HuH-7.5 (cell line): ENCODE measurements around the gene SMIM36.
"Not testable (repeated sequence)": the region's sequence is repeated elsewhere in the genome, so short reads cannot be mapped to it uniquely, and the experiment has no call there.

Experiments used
- DNase-seq: peaks from one replicate; pipeline ENCODE4 v3.0.0; 2011; ENCODE audit warnings: low spot score

Gene SMIM36

DNA sequence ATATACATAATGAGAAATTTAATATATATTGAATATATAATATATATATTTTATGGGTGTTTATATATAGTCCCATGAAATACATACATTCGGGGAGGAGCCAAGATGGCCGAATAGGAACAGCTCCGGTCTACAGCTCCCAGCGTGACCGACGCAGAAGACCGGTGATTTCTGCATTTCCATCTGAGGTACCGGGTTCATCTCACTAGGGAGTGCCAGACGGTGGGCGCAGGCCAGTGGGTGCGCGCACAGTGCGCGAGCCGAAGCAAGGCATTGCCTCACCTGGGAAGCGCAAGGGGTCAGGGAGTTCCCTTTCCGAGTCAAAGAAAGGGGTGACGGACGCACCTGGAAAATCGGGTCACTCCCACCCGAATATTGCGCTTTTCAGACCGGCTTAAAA, 9.6 kb downstream of the SMIM36 start:
- DNase-seq, result not testable (repeated sequence)

DNA sequence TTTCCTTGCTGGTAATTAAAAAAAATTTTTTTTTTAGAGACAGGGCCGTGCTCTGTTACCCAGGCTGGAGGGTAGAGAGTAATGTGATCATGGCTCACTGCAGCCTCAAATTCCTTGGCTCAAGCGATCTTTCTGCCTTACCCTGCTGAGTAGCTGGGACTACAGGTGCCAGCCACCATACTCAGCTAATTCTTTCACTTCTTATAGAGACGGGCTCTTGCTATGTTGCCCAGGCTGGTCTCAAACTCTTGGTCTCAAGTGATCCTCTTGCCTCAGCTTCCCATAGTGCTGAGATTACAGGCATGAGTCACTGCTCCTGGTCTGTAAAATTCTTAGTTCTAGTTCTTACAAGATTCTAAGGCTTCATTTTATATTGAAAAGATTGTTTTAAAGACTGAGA, 11.1 kb downstream of the SMIM36 start:
- DNase-seq, result no peak

DNA sequence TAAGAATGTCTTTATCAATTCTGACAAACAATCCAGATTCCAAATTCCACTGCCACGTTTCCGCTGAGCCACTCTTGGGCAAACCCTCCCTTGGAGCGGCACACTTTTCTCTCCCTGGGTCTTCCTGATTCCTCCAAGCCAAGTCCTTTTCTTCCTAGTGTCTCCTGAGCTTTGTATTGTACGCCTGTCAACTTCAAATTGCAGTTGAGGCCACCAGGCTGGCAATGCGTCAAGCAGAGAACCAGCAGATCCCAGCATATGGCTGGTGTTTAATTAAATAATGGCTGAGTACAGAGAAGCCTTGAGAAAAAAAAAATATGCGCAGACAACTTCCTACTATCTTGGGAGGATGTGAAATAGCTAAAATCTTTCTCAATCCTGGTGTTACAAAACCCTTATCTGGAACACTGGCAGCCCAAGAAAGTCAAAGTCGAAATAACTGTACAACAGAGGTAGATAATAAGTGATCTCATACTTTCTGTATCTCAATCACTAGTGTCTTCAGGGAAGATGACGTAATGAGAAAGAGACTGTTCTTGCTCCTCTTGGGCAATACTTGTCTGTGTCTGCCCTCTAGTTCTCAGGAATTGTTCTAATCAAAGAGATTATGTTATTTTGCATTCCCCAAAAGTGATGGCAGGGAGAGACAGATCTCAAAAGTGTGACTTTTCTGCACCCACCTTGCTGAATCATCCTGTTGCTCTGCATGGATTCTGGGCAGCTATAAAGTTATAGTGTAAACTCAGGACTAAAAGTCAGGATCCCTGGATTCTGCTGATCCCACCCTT, 15.0 kb downstream of the SMIM36 start:
- DNase-seq, result no peak

DNA sequence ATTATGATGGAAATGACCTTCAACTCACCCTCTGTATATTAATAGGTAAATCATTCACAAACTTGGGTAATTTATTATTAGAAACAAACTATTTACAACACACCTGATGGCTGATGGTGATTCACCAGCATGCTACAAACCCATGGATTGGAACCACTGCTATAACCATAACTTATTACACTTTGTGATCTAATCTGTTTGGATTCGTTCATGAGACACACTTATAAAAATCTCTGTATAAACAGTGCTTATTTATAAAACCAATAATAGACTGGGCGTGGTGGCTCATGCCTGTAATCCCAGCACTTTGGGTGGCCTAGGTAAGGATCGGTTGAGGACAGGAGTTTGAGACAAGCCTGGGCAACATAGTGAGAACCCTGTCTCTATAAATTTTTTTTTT, 16.0 kb downstream of the SMIM36 start:
- no peak for DNase-seq

DNA sequence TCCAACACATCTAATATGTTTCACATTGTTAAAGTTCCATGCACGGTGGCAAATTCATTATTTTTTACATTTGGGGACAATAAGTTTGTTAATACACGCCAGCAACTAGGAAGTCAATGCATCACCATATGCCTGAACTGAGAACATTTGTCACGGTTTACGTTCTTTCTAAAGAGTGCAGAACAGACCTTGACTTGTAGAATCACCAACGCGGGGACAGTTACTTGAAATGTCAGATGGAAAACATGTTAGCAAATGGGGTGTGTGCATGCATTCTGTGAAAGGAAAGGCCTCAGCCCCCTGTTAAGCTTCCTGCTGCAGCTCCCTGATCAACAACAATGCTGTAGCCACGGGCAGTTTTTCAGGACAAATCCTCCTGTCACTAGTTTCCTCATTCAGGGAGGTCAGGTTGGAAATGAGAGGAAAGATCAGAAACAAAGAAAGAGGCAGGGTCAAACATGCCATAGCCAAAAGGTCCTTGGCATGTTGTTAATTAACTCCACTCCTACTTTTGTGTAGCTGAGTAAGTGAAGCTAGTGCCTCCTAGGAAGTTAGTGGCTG, 18.4 kb downstream of the SMIM36 start:
- no peak for DNase-seq

DNA sequence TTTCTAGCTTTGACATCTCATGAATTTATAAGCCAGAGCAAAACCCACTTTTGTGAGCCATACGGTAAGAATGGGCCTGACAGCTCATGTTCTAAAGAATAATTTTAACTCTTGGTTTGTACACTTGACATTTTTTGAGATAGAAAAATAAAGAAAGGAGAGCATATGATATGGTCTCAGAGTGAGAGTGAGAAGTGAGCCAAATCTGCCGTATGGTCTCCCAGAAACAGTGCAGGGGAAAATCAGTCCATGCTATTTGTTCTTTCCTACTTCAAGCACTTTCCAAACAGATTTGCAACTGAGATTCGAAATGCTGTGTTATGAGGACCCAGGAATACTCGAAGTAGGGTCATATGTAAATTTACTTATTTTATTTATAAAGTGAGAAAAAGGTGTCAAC, 20.9 kb downstream of the SMIM36 start:
- no peak for DNase-seq

DNA sequence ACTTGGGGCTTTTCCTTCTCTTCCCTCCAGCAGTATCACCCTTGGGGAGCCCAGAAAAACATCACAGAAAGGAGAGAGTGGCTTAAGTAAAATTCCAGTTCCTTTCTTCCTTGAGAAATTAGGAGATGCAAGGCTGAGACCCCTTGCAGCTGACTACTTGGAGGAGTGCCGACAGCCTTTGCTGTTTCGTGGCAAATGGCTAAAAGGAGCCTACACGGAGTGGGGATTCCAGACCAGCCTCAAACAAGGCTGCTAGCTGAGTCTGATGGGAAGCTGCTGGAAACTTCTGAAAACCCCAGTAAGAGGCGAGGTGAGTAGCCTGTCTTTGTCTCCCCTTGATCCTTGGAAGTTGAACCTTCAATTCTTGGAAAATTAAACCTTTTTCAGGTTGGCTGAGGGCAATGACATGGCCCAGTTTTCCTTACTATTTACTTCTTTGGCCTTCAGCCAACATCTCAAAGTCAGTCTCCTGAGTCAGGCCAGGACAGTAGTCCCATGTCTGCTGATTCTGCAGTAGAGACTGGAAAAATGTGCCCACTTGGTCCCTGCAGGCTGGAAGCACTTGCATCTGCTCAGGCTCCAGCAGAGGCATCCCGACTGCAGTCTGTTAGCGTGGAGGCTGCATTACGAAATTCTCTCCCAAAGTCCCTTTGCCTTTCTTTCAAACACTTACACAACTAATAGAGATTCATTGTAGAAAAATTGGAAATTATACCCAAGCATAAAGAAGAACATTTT, 23.4 kb downstream of the SMIM36 start:
- DNase-seq, result no peak

DNA sequence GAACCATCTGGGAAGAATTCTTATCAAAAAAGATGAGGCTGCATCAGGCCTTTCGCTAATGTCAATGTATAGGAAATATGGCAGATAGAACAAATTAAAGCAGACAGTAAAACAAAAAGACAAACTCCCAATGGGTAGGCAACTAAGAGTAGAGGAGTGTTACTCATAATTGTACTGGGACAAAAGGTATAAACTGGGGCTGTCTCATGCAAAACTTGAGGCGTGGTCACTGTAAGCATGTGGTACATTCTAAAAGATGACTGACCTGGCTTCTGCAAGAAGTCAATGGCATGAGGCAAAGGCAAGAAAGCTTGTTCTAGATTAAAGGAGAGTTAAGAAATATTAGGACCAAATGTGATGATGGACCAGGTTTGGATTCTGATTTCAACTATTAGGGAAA, 26.7 kb downstream of the SMIM36 start:
- no peak for DNase-seq

DNA sequence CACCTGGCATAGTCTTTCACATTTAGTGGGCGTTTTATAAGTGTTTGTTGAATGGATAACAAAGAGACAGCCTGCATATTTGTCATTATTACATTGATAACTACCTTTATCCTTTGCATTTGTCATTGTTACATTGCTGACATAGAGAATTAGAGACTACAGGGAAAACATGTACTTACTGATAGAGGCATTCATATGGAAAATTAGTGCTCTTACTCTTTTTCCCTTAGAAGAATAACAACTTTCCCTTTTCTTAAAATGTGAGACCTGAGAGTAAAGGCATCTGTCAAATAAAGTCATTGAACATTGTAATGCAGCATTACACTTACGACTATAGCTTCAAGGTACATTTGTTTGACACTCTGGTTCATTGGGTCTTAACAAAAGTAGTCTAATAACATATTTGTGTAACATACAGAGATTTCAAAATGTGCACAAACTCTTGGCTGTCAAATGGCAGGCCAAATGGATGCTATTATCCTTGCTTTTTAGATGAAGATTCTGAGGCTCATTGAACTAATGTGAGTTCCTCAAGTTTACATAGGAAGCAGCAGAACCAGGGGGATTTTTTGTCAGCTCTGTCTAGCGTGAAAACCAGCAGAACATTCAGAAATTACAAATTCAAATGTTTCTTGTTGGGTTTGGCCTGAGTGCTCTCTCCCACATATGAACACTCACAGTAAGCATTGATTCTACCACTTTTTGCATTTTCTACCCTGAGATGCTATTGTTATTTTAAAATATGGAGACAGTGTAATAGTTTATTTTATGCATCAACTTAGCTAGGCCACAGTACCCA, 28.5 kb downstream of the SMIM36 start:
- no peak for DNase-seq

DNA sequence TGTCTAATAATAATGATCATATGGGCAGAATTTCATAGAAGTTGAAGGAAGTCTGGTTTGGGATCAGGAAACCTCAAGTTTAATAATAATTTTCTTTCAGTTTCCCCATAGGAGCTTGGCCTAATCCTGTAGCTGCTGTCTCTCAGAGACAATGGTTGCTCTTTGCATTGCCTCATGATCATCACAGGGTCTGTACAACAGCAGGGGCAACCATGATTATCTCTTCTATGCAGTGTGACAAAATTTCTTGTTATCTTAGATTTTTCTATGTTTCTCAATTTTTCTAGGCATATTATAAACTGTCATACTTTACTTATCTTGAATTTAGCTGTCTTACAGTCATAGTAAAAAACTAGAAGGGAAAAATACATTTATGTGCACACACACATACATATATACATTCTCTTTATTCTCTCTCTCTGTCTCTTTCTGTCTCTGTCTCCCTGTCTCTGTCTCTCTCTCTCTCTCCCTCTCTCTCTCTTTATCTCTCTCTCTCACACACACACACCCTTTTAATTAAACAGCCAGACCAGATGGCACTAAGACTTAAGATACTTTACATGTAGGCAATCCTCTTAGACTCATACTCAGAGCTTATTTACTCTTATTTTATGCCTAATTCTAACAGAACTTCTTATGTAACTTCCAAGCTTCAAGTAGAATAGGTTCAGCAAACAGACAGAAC, 30.5 kb downstream of the SMIM36 start:
- no peak for DNase-seq

DNA sequence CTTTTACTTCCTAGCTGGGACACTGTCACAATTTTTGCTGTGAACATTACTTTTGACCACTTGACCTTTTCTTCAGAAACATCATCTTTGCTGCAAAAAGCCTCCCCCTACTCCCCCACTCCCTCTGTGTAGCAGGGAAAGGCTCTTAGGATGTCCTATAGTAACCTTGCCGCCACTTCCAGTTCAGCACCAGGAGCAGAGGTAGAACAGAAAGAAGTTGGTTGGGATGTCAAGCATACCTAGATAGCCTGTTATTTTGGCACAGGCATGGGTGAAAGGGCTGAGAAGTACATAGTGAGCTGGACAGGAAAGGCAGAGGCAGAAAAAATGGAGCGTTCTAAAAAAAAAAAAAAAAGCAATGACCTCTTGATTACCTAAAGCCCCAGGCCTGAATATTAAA, 31.3 kb downstream of the SMIM36 start:
- DNase-seq, result no peak

DNA sequence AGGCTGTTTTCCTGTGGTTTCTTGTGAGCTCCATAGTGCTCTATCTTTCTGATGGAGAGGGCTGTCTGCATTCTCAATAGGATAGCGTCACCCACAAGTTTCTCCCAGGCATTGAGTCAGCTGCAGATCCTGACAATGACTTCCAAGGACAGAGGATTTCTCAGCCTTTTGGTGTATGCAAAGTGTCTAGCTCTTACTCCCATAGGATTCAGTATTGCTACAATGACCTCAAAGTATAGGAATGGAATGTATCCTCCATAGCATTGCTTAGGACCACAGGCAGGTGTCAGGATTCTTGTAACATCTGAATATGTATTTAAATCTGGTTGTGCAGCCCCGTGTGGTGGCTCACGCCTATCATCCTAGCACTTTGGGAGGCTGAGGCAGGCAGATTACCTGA, 32.3 kb downstream of the SMIM36 start:
- DNase-seq, result no peak

DNA sequence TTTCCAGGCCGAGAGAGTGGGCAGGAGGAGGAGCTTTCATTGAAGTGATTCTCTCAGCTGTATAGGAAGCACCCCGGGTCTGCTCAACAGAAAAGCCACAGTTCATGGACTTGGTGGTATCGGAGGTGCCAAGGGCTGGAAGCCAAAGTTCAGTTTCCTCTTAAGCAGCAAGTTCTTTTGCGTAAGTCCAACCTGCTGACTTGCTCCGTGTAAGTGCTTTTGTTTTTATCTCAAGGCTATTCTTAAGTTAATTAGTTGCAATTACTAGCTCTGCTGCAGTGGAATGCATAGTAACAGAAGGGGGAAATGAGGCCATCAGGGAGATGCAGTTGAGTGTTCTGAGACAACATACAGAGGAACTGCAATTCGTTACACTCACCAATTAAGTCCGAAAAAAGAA, 44.6 kb downstream of the SMIM36 start:
- no peak for DNase-seq

DNA sequence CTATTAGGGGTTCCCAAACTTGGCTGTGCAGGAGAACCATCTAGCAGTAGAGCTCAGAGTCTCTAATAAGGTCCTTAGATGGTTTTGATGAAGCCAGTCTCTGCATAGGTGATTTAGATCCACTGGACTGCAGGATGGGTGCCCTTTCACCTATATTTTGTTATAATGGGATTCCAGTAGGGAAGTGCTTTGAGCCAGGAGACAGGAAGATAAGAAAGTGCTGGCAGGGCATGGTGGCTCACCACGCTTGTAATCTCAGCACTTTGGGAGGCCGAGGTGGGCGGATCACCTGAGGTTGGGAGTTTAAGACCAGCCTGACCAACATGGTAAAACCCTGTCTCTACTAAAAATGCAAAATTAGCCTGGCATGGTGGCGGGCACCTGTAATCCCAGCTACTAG, 45.5 kb downstream of the SMIM36 start:
- not testable (repeated sequence) for DNase-seq

DNA sequence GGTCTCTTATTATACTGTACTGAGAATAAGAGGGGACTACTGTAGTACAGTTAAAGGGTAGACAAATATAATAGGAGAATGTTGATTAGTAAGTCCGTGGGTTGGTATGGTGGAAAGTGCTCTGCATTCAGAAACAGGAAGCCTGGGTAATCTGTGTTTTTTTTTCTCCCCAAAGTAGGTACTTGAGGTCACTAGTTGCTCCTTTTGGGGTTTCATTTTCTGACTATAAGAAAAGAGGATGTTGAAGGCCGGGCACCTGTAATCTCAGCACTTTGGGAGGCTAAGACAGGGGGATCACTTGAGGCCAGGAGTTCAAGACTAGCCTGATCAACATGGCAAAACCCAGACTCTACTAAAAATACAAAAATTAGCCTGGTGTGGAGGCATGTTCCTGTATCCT, 47.7 kb downstream of the SMIM36 start:
- DNase-seq, result no peak

DNA sequence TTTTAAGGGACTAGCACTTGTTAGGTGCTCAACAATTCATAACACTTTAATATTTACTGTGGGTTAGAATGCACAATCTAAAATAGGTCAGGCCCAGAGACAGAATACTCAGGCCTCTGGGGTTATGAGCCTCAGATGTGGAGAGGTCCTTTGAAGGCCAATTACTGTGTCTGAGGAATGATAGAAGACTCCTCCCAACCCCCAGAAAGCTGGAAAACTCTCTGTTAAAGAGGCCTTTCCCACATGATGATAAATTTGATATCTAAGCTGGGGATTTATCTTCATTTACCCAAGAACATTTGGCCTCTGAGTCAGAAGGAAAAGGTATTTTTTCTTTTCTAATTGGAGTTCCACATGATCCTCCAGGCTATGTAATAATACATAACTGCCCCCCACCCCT, 48.5 kb downstream of the SMIM36 start:
- no peak for DNase-seq

DNA sequence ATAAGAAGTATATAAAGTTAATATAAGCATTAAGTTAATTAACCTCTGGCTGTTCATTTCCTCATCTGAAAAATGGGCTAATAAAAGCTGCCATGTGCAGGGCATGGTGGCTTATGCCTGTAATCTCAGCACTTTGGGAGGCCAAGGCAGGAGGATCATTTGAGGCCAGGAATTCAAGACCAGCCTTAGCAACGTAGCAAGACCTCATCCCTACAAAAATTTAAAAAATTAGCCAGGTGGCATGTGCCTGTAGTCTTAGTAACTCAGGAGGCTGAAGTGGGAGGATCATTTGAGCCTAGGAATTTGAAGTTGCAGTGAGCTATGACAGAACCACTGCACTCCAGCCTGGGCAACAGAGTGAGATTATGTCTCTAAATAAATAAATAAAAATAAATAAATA, 49.0 kb downstream of the SMIM36 start:
- DNase-seq, result no peak

DNA sequence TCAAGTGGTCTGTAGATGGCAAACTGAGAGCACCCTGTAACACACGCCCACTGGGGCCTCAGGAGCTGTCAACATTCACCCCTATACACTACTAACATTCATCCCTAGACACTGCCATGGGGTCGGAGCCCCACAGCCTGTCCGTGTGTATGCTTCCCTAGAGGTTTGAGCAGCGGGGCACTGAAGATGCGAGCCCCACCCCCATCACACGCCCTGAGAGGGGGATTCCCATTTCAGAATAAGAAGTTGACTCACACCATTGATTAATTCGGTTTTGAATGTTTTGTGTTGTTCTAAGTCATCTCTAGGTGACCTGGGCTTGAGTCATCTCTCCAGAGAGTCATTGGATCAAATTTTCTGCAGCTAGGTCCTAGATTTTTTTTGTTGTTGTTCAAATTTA, 52.3 kb downstream of the SMIM36 start:
- DNase-seq, result no peak

DNA sequence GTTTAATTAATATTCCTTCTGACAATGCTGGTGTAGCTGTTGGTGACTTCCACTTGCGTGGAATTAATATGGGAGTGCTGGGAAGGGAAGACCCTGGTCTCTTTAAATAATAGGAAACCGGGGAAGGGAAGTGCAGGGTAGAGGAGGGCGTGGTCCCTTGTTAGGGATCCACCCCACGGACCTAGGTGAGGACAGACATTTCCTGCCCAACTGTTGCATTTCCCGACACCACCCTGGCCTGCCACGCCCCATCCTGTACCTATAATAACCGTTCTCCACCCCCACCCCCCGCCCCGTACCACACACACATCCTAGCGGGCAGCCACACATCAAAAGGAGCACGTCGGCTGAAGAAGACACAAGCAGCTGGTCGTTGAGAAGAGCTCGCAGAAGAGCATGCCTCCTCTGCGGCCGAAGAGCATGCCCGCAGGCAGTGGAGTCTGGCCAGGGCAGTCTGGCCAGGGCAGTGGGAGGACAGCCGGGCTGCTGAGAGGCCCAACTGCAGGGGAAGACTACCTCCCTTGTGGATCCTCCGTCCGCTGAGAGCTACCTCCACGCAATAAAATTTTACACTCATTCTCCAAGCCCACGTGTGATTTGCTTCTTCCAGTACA, 52.9 kb downstream of the SMIM36 start:
- no peak for DNase-seq

DNA sequence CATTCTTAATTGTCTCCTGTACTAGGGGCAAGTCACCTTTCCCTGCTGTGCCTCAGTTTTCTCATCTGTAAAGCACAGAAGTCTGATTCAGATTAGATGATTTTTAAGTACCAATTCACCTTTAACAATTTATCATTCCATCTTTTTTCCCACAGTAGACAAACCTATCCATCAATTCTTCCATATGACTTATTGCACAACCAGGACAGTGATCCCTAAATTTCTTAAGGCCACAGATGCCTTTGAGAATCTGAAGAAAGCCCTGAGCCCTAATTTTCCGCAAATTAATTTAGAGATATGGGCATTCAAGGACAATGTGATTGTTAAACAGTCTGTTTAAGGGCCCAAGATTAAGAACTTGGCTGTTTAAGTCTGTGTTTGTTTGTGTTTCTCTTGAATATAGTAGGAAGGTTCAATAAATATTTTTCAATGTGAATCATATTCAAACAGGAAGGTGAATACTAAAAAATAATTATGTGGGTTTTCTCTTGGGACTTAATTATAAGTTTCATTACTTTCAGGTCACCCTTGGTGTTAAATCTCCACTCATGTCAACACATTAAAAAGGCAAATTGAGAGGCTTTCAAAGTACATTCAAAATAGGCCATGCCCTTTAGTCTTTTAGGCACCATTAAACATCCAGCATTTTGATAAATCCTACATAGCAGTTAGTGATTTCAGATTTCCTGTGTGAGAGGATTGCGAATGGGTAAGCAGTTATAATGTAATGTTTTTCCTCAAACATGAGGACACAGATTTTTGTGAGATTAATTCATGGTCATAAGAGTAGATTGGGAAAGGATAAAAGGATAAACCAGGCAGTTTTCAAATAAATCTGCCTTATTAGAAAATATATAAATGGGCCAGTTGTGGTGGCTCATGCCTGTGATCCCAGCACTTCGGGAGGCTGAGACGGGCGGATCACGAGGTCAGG, 54.7 kb downstream of the SMIM36 start:
- no peak for DNase-seq
